K562 treated with DMSO at 1 percent for 4 hours (cell line): ENCODE measurements around the gene LMNTD2. TPM values are rescaled to one million over a fixed set of nuclear protein-coding genes. Genes with fewer than 3 reads are reported as not detected.

Source experiments
- total RNA-seq: library from RNA; unstranded; fragments of 300-600 nt; gene quantifications from 2 replicates; pipeline ENCODE4 v1.2.3, GENCODE V29; 2022; ENCODE audit not compliant: insufficient read depth

Gene LMNTD2, protein sequence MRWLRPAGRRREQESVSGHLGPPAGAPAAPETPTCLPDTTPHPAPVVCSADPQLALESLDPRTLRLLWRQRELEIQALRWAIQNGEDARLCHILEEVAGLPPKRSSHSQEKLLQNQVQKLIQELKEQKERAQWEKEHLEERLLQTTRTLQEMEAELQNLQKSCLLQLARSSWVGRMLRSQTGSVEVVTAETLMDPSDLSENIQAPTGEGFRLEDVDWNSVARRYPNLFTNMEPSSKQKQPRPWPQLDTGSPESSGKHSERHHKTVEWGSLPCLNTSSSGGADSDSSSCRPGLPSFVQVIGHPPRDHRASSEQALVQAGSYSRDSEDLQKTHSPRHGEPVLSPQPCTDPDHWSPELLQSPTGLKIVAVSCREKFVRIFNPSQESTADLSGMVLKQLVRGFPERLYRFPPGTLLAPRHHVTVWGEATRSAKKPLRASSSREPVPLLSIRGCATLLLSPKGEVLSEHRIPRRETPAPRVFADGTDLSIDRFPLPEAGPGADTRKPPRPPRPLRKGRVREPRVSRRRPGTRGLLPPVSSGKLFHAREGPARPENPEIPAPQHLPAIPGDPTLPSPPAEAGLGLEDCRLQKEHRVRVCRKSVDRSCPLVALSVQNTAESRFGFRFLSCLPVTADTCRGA
- total RNA-seq = 4.5 and 5.5 TPM in 2 replicates

DNA sequence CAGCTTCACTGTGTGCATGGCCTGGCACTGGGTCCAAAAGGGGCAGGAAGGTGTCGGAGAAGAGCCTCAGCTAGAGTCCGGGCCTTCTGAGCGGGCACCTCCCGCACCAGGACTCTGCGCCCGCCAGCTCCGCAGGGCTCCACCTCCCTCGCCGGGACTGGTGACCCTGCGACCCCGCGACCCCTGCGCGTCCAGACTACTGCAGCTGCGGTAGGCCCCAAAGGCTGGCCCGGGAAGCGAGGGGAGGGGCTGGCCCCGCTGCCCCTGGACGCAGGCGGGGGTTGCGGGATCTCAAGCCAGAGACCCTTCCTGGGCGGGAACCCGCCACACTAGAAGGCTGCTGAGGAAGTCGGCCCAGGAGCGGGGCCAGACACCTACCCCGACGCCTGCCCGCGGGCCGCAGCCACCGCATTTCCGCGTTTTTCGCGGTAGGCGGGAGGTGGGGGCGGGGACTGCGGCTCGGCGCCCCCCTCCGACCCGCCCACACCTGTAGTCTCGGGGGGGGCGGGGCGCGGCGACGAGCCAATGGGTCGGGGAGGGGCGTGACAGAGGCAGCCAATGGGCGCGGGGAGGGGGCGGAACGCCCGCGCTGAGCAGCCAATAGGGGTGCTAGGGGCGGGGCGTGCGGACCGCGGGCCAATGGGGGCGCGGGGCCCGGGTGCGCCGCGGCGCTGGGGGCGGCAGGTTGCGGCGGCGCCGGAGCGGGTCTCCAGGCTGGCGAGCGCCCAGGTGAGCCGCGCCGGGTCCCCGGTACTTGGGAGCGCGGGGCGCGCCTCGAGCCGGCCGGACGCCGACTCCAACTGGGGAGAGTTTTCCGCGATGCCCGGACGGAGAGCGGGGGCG, at the start of gene LMNTD2, which contains the start of gene RASSF7:
Gene LMNTD2 (minus strand): TSS at position 434 of the 843 bp plus-strand sequence. CDS start 22 bp downstream, at position 412.
Gene RASSF7 (plus strand): TSS at position 666 of the 843 bp plus-strand sequence. CDS start 799 bp downstream, outside the sequence.

DNA sequence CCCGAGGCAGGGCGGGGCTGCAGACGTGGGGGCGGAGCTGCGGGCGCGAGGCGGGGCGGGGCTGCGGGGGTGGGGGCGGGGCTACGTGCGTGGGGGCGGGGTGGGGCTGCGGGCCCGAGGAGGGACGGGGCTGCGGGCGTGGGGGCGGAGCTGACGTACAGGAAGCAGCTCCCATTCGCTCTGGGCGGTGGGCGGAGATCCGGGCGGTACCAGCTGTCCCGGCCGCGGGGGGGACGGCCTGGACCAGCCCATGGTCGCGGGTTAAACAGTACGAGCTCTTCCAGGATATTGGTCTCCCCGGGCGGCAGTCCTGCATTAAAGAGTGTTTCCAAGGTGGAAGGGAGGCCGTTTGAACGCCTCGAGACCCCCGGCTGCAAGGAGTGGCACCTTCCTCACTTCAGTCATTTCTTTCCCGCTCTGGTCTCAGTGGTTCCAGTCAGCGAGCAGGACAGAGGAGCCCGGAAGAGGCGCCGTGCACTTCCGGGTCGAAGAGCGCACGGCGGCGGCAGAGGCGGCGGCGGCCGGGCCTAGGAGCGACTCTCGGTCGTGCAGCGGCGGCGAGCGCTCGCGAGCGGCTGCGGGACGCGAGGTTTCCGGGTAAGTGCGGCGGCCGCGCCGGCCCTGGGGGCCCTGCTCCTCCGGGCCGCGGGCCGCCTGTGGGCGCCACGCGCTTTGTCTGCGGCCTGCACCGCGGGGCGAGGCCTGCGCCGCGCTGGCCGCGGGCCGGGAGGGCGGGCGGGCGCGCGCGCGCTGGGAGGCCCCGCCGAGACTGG, 15.6 kb upstream of the LMNTD2 start, which contains the start of gene PHRF1:
Gene PHRF1 (plus strand): TSS at position 475 of the 773 bp plus-strand sequence. CDS start 5,043 bp downstream, outside the sequence.

DNA sequence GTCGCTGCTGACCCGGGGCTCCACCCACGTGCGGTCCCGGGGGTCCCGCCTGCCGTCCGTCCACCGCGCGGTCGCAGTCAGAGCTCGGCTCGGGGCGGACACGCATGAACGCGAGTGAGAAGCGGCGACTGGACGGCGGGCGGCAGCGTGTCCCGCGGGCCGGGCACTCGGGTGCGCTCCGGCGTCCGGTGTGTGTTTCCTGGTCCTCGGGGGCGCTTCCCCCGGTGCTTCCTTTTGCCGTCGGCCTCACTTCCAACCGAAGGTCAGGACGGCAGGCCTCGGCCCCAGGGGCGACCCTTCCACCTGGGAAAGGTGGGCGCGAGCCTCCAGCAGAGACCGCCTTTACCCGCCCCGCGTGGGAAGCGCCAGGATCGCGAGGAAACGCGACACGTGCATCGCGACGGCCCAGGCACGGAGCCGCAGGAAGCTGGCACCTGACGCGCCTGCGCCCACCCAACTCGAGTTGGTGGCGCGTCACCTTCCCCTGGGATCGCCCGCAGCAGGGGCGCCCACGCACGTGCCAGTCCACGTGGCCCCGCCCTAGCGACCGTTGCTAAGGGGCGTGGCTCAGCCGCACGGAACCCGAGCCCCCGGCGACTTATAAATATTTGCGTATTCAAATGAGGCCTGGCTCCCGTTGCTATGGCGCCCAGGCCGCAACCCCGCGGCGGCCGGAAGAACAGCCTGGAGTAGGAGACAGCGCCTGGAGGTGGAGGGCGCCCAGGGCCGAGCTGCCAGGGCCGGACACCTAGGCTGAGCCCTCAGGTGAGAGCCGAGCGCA, 23.5 kb downstream of the LMNTD2 start, which contains the start of gene LRRC56:
Gene LRRC56 (plus strand): TSS at position 687 of the 781 bp plus-strand sequence. CDS start 3,158 bp downstream, outside the sequence.

DNA sequence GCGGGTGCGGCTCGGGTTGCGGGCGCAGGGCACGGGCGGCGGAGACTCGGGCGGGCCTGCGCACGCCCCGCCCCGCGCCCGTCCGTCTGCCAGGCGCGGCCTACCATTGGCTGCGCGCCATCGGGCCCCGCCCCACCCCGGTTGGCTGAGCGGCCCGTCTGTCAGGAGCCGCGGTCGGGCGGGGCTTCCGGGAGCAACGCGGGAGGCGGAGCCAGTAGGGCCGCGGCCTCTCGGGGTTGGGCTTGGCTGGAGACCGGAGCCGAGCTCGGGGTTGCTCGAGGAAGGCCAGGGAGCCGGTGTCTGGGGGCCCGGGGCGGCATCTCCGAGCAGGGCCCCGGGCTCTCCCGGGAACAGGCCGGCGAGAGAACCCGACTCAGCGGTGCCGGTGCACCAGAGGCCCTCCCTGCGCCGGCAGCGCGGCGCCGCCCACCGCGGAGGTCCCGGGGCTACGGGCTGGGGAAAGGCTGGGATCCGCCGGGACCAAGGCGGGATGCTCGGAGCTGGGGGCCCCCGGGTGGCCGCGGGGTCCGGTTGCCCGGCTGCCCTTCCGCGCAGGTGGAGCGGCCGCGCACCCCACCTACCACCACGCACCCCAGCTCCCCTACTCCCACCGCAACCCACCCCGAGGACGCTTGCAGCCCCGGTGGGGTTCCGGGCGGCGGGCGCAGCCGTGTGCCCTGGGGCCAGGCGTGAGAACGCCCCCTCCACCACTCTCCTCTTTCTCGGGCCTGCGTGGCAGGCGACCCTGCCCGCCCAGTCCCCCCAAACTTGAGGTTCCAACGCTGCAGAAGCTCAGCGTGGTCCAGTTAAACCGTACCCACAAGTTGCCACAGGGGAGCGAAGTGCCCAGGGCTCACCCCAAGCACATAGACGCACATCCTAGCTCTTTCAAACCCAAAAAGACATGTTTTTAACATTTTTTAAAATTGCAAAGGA, 24.8 kb downstream of the LMNTD2 start, which contains the start of gene HRAS:
Gene HRAS (minus strand): TSS at position 58 of the 936 bp plus-strand sequence.

DNA sequence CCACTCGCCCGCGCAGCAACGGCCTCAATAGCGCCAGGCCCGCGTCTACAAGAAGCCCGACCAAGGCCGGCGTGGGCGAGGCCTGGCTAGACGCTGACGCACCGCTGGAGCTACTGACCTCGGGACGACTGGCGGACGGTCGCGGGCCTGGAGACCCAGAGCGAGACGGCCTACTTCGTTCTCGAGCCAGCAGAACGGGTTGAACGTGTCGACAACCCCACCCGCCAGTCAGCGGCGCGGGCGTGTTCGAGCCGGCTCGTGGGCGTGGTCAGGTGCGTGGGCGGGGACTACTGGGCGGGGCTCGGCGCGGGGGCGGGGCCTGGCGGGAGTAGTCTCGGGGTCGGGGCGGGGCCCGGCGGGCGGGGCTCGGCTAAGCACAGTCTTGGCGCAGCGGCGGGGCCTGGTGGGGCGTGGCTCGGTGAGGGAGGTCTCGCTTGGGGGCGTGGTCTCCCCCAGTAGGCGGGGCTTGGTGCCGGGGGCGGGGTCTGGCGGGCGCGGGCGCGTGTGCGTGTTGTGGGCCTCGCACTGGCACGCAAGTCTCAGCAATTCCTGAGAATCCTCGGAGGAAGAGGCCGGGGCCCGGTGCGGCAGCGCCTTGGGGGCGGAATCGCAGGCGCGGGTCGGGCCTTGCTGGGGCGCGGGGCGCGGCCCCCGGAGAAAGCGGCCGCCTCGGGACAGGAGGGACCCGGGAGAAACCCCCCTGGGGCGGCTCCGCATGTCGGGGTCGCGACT, 53.4 kb downstream of the LMNTD2 start, which contains the start of gene RNH1:
Gene RNH1 (minus strand): TSS at position 248 of the 732 bp plus-strand sequence. CDS start 5,080 bp downstream, outside the sequence.

Other genes starting within 250 kb of the LMNTD2 start
- gene IFITM1, start 246.7 kb downstream of the LMNTD2 start, total RNA-seq = 779 and 784 TPM in 2 replicates
- 284 and 320 TPM in 2 replicates for gene IFITM3, start 239.9 kb downstream of the LMNTD2 start, total RNA-seq
- gene B4GALNT4, start 191.2 kb downstream of the LMNTD2 start, total RNA-seq = 16.5 and 25.5 TPM in 2 replicates
- gene PKP3, start 166.5 kb downstream of the LMNTD2 start, total RNA-seq = 59.2 and 64.0 TPM in 2 replicates
- gene SIGIRR, start 145.7 kb downstream of the LMNTD2 start, total RNA-seq = 136 and 148 TPM in 2 replicates
- gene ANO9, start 118.7 kb downstream of the LMNTD2 start, total RNA-seq = 9.7 and 16.7 TPM in 2 replicates
- 45.6 and 53.9 TPM in 2 replicates for gene PTDSS2, start 110.5 kb downstream of the LMNTD2 start, total RNA-seq
- gene RNH1, start 53.5 kb downstream of the LMNTD2 start, total RNA-seq = 227 and 244 TPM in 2 replicates
- gene HRAS, start 25.2 kb downstream of the LMNTD2 start, total RNA-seq = 34.8 and 44.7 TPM in 2 replicates
- 2.4 and 3.2 TPM in 2 replicates for gene LRRC56, start 23.2 kb downstream of the LMNTD2 start, total RNA-seq
- gene RASSF7, start 232 bp upstream of the LMNTD2 start, total RNA-seq = 41.0 and 43.1 TPM in 2 replicates
- gene PHRF1, start 15.7 kb upstream of the LMNTD2 start, total RNA-seq = 11.7 and 15.2 TPM in 2 replicates
- 31.7 and 39.7 TPM in 2 replicates for gene IRF7, start 55.2 kb upstream of the LMNTD2 start, total RNA-seq
- gene CDHR5, start 64.2 kb upstream of the LMNTD2 start, total RNA-seq = not detected in 2 replicates
- gene SCT, start 66.4 kb upstream of the LMNTD2 start, total RNA-seq = not detected in 2 replicates
- 1.4 TPM in 1 of 2 replicates, not detected in the other for gene DRD4, start 76.5 kb upstream of the LMNTD2 start, total RNA-seq
- 59.9 TPM in 2 replicates for gene DEAF1, start 134.5 kb upstream of the LMNTD2 start, total RNA-seq
- 22.2 and 31.1 TPM in 2 replicates for gene TMEM80, start 135.1 kb upstream of the LMNTD2 start, total RNA-seq
- gene EPS8L2, start 145.5 kb upstream of the LMNTD2 start, total RNA-seq = 6.0 and 9.8 TPM in 2 replicates
- 697 and 710 TPM in 2 replicates for gene TALDO1, start 186.7 kb upstream of the LMNTD2 start, total RNA-seq
- gene GATD1, start 216.7 kb upstream of the LMNTD2 start, total RNA-seq = 42.0 and 45.9 TPM in 2 replicates
- gene CEND1, start 229.4 kb upstream of the LMNTD2 start, total RNA-seq = 0.40 TPM in 1 of 2 replicates, not detected in the other
- gene SLC25A22, start 237.5 kb upstream of the LMNTD2 start, total RNA-seq = 27.7 and 36.2 TPM in 2 replicates
- 19.8 and 23.6 TPM in 2 replicates for gene PIDD1, start 244.5 kb upstream of the LMNTD2 start, total RNA-seq
- gene RPLP2, start 249.2 kb upstream of the LMNTD2 start, total RNA-seq = 1,747 and 1,782 TPM in 2 replicates